ENCODE data around the gene MIEN1. TPM values are rescaled to one million over a fixed set of nuclear protein-coding genes. Genes with fewer than 3 reads are reported as not detected.

Gene MIEN1, protein sequence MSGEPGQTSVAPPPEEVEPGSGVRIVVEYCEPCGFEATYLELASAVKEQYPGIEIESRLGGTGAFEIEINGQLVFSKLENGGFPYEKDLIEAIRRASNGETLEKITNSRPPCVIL
- polyA plus RNA-seq (2011; rRNA removed) (61.4 and 78.9 TPM in 2 replicates), polyA minus RNA-seq (2011; rRNA and poly(A)+ RNA removed) (16.9 and 28.9 TPM in 2 replicates)

DNA sequence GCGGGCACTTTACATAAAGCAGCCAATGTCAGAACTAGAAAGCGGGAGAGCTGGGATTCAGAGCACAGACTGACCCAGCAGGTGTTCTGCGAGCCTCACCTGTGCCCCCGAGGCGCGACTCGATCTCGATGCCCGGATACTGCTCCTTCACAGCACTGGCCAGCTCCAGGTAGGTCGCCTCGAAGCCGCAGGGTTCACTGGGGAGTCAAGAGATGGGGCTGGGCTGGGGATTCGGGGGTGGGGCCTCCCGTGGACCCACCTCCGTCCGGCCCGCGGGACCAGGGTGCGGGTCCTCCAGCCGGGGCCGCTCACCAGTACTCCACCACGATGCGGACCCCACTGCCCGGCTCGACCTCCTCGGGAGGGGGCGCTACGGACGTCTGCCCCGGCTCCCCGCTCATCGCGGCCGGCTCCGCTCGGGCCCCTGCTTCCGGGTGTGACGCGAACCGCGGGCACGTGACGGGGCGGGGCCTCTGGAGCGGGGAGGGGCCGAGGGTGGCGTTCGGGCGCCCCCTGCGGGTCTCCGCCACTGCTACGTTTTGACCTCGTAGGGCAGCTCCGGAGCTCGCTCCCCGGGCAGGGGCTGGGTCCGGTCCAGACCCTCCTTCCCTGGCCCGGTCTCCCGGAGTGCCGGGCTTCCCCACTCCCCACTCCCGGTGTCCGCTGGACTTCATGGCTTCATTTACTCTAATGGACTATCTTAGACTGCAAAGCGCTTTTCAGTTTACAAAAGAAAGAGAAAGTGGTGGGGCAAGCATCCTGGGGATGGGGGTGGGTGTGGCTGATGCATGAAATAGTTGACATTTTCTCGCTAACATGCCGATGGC, at the start of gene MIEN1:
Gene MIEN1 (minus strand): TSS at position 438 of the 827 bp plus-strand sequence. CDS start 37 bp downstream, at position 401.
- ChIA-PET CTCF (interaction anchor here (0.6 to 3.6 kb wide), 26 partner anchors 8 to 108 kb away, joined by 3 to 15 read pairs (median 4); partner anchors contain the start of genes ERBB2, PGAP3 and PNMT), POLR2A (interaction anchor here (0.6 to 0.7 kb wide), 2 partner anchors 33 to 185 kb away, joined by 3 to 4 read pairs; no protein-coding TSS in a partner anchor)
- TF ChIP-seq, protein P1, sequence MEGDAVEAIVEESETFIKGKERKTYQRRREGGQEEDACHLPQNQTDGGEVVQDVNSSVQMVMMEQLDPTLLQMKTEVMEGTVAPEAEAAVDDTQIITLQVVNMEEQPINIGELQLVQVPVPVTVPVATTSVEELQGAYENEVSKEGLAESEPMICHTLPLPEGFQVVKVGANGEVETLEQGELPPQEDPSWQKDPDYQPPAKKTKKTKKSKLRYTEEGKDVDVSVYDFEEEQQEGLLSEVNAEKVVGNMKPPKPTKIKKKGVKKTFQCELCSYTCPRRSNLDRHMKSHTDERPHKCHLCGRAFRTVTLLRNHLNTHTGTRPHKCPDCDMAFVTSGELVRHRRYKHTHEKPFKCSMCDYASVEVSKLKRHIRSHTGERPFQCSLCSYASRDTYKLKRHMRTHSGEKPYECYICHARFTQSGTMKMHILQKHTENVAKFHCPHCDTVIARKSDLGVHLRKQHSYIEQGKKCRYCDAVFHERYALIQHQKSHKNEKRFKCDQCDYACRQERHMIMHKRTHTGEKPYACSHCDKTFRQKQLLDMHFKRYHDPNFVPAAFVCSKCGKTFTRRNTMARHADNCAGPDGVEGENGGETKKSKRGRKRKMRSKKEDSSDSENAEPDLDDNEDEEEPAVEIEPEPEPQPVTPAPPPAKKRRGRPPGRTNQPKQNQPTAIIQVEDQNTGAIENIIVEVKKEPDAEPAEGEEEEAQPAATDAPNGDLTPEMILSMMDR (IDR thresholded peaks at IDR 0.05; ENCODE audit: insufficient read depth, low read depth, low read length), result peak; percentile 84
- Histone ChIP-seq H3K4me3 (ENCODE audit: low read depth, low read length) (peak within 1 kb of the TSS; percentile 89), H3K36me3 (ENCODE audit: control insufficient read depth, insufficient read depth, low read length) (peaks cover 22% of the 10 kb centered on the region), H3K27me3 (ENCODE audit: control insufficient read depth, insufficient read depth, low read length) (peaks cover 1% of the 10 kb centered on the region; the same call in 1 of the 2 replicates)
- DNase-seq (ENCODE audit: low read depth), result no peak

DNA sequence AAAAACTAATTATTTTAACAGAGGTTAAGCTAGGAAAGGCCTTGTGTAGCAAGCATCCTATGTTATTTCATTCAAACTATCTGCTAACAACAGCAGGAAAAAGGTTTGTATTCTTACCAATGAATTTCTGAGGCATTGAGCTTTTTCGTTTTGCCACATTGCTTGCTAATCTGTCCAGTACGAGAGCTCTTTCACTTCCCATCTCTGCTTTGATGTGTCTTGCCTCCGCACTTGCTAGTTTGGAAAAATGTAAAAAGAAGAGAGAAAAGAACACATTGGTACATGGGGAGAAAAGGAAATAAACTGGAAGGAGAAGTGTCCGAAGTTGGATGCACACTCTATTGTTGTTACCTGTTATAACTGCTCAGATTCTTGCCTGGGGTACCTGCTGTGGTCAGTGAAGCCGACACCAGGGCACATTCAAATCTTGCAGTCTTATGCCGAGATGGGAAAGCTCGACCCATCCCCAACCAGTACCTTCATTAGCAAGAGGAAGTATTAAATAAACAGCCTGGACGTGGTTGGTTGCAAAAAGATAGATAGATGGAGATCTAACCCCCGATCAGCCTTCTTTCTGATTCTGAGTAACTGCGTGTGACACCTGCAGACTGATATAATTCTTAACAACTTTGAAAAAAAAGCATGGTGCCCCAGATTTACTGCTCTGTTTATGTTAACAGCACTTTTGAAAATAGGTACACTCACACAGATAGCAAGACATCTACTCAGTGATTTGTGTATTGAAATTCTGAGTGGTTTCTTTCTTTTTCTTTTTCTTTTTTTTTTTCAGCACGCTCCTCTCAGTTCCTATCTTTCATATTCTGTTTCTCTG, 47.4 kb upstream of the MIEN1 start:
- H3K4me3 ChIP-seq (ENCODE audit: low read depth, low read length), result no peak overlapping the region
- ChIA-PET POLR2A (no interaction called here), CTCF (interaction anchor here (1.4 kb wide), 1 partner anchor 156 kb away, joined by 4 read pairs; no protein-coding TSS in a partner anchor)
- no peaks in the 10 kb centered on the region for H3K36me3 ChIP-seq (ENCODE audit: control insufficient read depth, insufficient read depth, low read length)
- H3K27me3 ChIP-seq (ENCODE audit: control insufficient read depth, insufficient read depth, low read length), result peaks cover 29% of the 10 kb centered on the region
- TF ChIP-seq, protein P1 (IDR thresholded peaks at IDR 0.05; ENCODE audit: insufficient read depth, low read depth, low read length), result no peak
- DNase-seq (ENCODE audit: low read depth), result no peak

DNA sequence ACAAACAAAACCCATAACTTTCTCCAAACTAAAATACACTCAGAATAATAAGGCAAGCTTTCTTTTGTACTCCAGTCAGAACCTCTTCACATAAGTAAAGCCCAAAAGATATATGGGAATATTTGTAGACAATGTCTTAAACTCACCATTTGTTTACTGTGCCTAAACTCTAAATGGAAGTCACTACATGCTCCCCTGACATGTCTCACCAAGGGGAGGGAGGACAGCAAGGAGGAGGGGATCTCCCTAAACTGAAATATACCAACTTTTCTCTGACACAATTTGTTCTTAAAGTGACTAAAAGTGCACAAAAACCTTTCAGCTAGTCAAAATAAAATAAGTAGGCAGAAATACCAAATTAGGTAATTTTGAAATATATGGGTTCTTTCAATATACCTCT, 45.9 kb upstream of the MIEN1 start:
- Histone ChIP-seq H3K36me3 (ENCODE audit: control insufficient read depth, insufficient read depth, low read length) (no peaks in the 10 kb centered on the region), H3K4me3 (ENCODE audit: low read depth, low read length) (no peak overlapping the region), H3K27me3 (ENCODE audit: control insufficient read depth, insufficient read depth, low read length) (peaks cover 24% of the 10 kb centered on the region)
- ChIA-PET CTCF (no interaction called here), POLR2A (no interaction called here)
- no peak for DNase-seq (ENCODE audit: low read depth)
- TF ChIP-seq, protein P1 (IDR thresholded peaks at IDR 0.05; ENCODE audit: insufficient read depth, low read depth, low read length), result no peak

DNA sequence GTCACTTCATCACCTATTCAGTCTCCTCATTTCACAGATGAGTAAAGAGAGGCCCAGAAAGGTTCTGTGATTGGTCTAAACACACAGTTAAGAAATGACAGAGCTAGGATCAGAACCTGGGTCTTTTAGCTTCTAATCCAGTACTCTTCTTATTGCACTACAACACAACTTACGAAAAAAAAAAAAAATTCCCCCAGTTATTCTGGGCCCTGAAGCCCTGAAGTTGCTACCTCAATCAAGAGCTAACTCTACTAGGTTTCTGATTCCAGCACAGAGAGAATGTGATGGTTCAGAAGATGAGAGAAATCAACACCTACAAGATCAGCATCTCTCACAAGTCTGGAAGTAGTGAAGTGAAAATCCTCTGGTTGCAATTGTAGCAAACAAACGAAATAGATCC, 44.7 kb upstream of the MIEN1 start:
- Histone ChIP-seq H3K4me3 (ENCODE audit: low read depth, low read length) (no peak overlapping the region), H3K36me3 (ENCODE audit: control insufficient read depth, insufficient read depth, low read length) (no peaks in the 10 kb centered on the region), H3K27me3 (ENCODE audit: control insufficient read depth, insufficient read depth, low read length) (peaks cover 23% of the 10 kb centered on the region)
- no peak for DNase-seq (ENCODE audit: low read depth)
- ChIA-PET POLR2A (no interaction called here), CTCF (no interaction called here)
- TF ChIP-seq, protein P1 (IDR thresholded peaks at IDR 0.05; ENCODE audit: insufficient read depth, low read depth, low read length), result no peak
